Forelimb muscle (tissue), 1 donor: Measurements from ENCODE around the gene PUDP. TPM values are rescaled to one million over a fixed set of nuclear protein-coding genes. Genes with fewer than 3 reads are reported as not detected.
"Not testable (repeated sequence)": the region's sequence is repeated elsewhere in the genome, so short reads cannot be mapped to it uniquely, and the experiment has no call there.

ENCODE experiments used
- DNase-seq: peaks from one replicate; pipeline ENCODE4 v3.0.0-alpha.2; 2013; ENCODE audit warnings: low read depth
- polyA plus RNA-seq: library from polyadenylated mRNA; unstranded; fragments of 120-200 nt; gene quantifications from one replicate; pipeline ENCODE4 v1.2.1, GENCODE V29; 2013; ENCODE audit not compliant: insufficient read length

Gene PUDP
- polyA plus RNA-seq, 1 donor: 41.0 TPM

DNA sequence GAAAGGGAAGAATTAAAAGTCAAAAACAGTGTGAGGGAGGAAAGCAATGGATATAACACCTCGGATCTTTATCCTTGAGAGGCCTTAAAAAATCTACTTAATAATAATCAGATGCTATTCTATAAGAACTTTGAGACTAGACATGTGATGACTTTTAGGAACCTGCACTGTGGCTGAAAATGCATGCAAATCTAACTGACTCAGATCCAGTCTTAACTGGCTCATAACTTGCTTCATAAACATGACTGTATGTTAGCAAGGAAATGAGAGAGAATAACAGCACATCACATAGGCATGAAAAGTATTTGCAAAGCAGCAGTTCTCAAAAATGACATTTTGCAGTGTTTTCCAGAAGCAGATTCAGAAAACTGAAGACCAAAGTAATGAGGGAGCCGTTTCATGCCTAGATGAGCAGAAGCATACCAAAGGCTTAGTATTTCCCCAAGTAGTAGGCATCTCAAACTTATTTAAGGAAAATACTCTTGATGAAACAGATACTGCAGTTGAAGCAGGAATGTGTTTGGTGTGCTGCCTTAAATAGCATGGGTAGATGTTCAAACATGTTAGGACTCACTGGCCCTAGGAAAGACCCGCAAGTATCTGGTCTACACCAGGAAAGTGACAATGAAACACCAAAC lies 104.0 kb downstream of the PUDP start:
- not testable (repeated sequence) for DNase-seq

- DNase-seq: no peak
Observed at GRCh38 chrX:7028246-7028645, 119.7 kb downstream of the PUDP start.

GRCh38 chrX:7027071-7027470 lies 120.9 kb downstream of the PUDP start:
- no peak for DNase-seq

- DNase-seq: not testable (repeated sequence)
Observed at GRCh38 chrX:7026365-7026764, 121.6 kb downstream of the PUDP start.

- no peak for DNase-seq
Observed at GRCh38 chrX:7025471-7025870, 122.5 kb downstream of the PUDP start.

- no peak for DNase-seq
Observed at GRCh38 chrX:7024850-7025249, 123.1 kb downstream of the PUDP start.

GRCh38 chrX:7022996-7023395 lies 125.0 kb downstream of the PUDP start:
- not testable (repeated sequence) for DNase-seq

GRCh38 chrX:7021991-7022390 lies 126.0 kb downstream of the PUDP start:
- no peak for DNase-seq

DNA sequence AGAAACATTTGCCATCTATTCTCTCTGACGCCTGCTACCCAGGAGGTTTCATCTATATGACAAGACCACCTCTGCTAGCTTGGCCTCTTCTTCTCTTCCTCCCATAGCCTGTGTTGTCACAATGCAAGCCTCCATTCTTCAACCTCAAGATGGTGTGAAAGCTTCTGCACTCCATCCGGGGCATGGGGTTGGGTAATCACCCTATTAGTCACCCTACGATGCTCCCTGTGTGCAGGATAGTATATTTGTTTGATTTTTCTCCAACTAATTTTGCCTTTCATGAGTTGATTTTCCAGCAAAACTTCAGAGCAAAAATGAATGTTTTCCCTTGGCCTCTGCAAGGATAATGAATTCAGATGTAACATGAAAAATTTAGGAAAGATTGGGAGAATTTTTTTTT lies 128.4 kb downstream of the PUDP start:
- no peak for DNase-seq

GRCh38 chrX:7012262-7012834 lies 135.6 kb downstream of the PUDP start:
- not testable (repeated sequence) for DNase-seq

- DNase-seq: not testable (repeated sequence)
Observed at GRCh38 chrX:7010897-7011296, 137.1 kb downstream of the PUDP start.

DNA sequence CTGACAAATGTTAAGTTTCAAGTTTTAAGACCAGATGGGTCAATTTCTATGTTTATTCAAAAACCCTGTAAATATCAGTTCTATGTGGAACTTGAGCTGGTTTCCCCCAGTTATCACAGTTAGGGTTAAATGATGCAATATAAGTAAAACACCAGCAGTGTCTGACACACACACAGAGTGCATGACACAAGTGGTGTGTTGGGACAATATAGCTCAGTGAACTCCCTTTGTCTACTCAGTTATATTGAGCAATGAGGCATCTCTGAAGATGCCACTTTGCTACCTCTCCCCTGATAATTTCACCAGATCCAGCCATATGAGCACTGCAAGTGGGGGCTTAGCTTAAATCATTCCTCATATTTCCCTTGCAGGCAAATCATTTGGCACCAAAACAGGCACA lies 140.6 kb downstream of the PUDP start:
- DNase-seq: not testable (repeated sequence)

Other genes starting within 250 kb of the PUDP start
- 15.3 TPM for gene STS, start 441 bp downstream of the PUDP start, polyA plus RNA-seq